Suprapubic skin (tissue), 4 donors: Measurements from ENCODE around the gene LDHD. TPM values are rescaled to one million over a fixed set of nuclear protein-coding genes. Genes with fewer than 3 reads are reported as not detected.

ENCODE experiments used
- DNase-seq, 2 donors: peaks; one replicate each; pipeline ENCODE4 v3.0.0-alpha.2; 2019; ENCODE audit warnings: low spot score in 2 of 2
- H3K27ac ChIP-seq: fragments of 200-600 bp; sonication (generic); one replicate; pipeline ENCODE4 v1.5.1; 2019
- H3K27me3 ChIP-seq: fragments of 200-600 bp; sonication (generic); one replicate; pipeline ENCODE4 v1.5.1; 2019
- H3K36me3 ChIP-seq: fragments of 200-600 bp; sonication (generic); one replicate; pipeline ENCODE4 v1.5.1; 2019
- H3K4me1 ChIP-seq: fragments of 200-600 bp; sonication (generic); one replicate; pipeline ENCODE4 v1.5.1; 2019
- H3K4me3 ChIP-seq: fragments of 200-600 bp; sonication (generic); one replicate; pipeline ENCODE4 v1.5.1; 2019; ENCODE audit warnings: mild to moderate bottlenecking
- H3K9me3 ChIP-seq: fragments of 200-600 bp; sonication (generic); one replicate; pipeline ENCODE4 v1.5.1; 2019
- CTCF ChIP-seq, 2 donors: fragments of 200-600 bp in 1 of 2; fragments of 450-650 bp in 1 of 2; sonication (generic) in 1 of 2; IDR thresholded peaks; one replicate each; pipeline ENCODE4 v1.5.1; 2016 to 2019; ENCODE audit warnings: antibody characterized with exemption in 2 of 2, mild to moderate bottlenecking in 1 of 2, moderate library complexity in 1 of 2
- EP300 ChIP-seq: sonication (generic); formaldehyde crosslinking; IDR thresholded peaks from one replicate; pipeline ENCODE4 v1.6.1; 2017; ENCODE audit warnings: antibody characterized with exemption
- POLR2A ChIP-seq, 2 donors: fragments of 450-650 bp; IDR thresholded peaks; one replicate each; pipeline ENCODE4 v1.6.1; 2017; ENCODE audit warnings: antibody characterized with exemption in 2 of 2, mild to moderate bottlenecking in 2 of 2, moderate library complexity in 2 of 2
- POLR2AphosphoS5 ChIP-seq, 3 donors: sonication (generic); formaldehyde crosslinking; IDR thresholded peaks; one replicate each; pipeline ENCODE4 v1.6.1; 2017; ENCODE audit warnings: antibody characterized with exemption in 3 of 3
- WGBS: methylation state at CpG from one replicate; pipeline ENCODE4 v1.1.5; 2018; 5-methylcytosine and 5-hydroxymethylcytosine counted together
- total RNA-seq, 4 donors: library from RNA; depleted of rRNA; stranded (reverse); fragments of >200 nt; gene quantifications; one replicate each; pipeline ENCODE4 v1.1.0, GENCODE V29; 2016

LDHD gene
- total RNA-seq, 4 donors from 2014 or later: 10.7 to 19.2 (median 14.0) TPM

- H3K4me1 ChIP-seq: peaks cover 63% of the 10 kb centered on the region
- DNase-seq: no peak
- H3K27ac ChIP-seq: peak overlapping the region; percentile 77
- H3K36me3 ChIP-seq: peaks cover 3% of the 10 kb centered on the region
- WGBS: 64% methylated on average over 13 of the region's 16 CpGs
- no peaks in the 10 kb centered on the region for H3K9me3 ChIP-seq
- H3K27me3 ChIP-seq: no peaks in the 10 kb centered on the region
- no peak overlapping the region for H3K4me3 ChIP-seq
- TF ChIP-seq POLR2A (IDR thresholded peaks at IDR 0.05) (no peak), CTCF (IDR thresholded peaks at IDR 0.05) (peak in 1 of 2 donors; percentile 7)
Observed at GRCh38 chr16:75099738-75100602, 16.6 kb downstream of the LDHD start.

- Histone ChIP-seq H3K27ac (peak overlapping the region; percentile 77), H3K4me3 (no peak overlapping the region), H3K36me3 (peaks cover 3% of the 10 kb centered on the region), H3K9me3 (no peaks in the 10 kb centered on the region), H3K4me1 (peaks cover 62% of the 10 kb centered on the region), H3K27me3 (no peaks in the 10 kb centered on the region)
- 44% methylated on average over 8 of the region's 8 CpGs for WGBS
- TF ChIP-seq POLR2AphosphoS5 (IDR thresholded peaks at IDR 0.05): no peak
- no peak for TF ChIP-seq POLR2A (IDR thresholded peaks at IDR 0.05)
- TF ChIP-seq CTCF (IDR thresholded peaks at IDR 0.05): no peak
- no peak for TF ChIP-seq EP300
- no peak for DNase-seq
Observed at GRCh38 chr16:75099075-75099667, 17.4 kb downstream of the LDHD start.

- WGBS: 66% methylated on average over 12 of the region's 15 CpGs
- Histone ChIP-seq H3K9me3 (no peaks in the 10 kb centered on the region), H3K4me1 (peaks cover 62% of the 10 kb centered on the region), H3K36me3 (peaks cover 3% of the 10 kb centered on the region), H3K27ac (peak overlapping the region; percentile 77), H3K27me3 (no peaks in the 10 kb centered on the region), H3K4me3 (no peak overlapping the region)
- TF ChIP-seq EP300: no peak
- TF ChIP-seq CTCF (IDR thresholded peaks at IDR 0.05): no peak
- TF ChIP-seq POLR2AphosphoS5 (IDR thresholded peaks at IDR 0.05): no peak
- TF ChIP-seq POLR2A (IDR thresholded peaks at IDR 0.05): no peak
- no peak for DNase-seq
Observed at GRCh38 chr16:75097941-75098901, 18.4 kb downstream of the LDHD start.

- Histone ChIP-seq H3K4me1 (peaks cover 66% of the 10 kb centered on the region), H3K27ac (peak overlapping the region; percentile 77), H3K9me3 (no peaks in the 10 kb centered on the region), H3K4me3 (no peak overlapping the region), H3K27me3 (no peaks in the 10 kb centered on the region), H3K36me3 (peaks cover 3% of the 10 kb centered on the region)
- DNase-seq: no peak
- 94% methylated on average over 9 of the region's 10 CpGs for WGBS
- TF ChIP-seq POLR2A (IDR thresholded peaks at IDR 0.05) (no peak), EP300 (no peak), POLR2AphosphoS5 (IDR thresholded peaks at IDR 0.05) (no peak), CTCF (IDR thresholded peaks at IDR 0.05) (no peak)
Observed at GRCh38 chr16:75097191-75097761, 19.3 kb downstream of the LDHD start.
